GM19351 (cell line): Measurements from ENCODE around the gene TRMO.

Source experiments
- ATAC-seq: cut with Tn5 transposase; IDR thresholded peaks from one replicate; pipeline ENCODE4 v1.9.1; 2021; ENCODE audit warnings: mild to moderate bottlenecking, moderate library complexity; ENCODE audit not compliant: unreplicated experiment

Gene TRMO

GRCh38 chr9:97861148-97861475, 61.2 kb downstream of the TRMO start:
- ATAC-seq, result no peak

GRCh38 chr9:97860451-97861147, 61.7 kb downstream of the TRMO start:
- ATAC-seq, result no peak

GRCh38 chr9:97859346-97859745, 63.0 kb downstream of the TRMO start:
- no peak for ATAC-seq

- no peak for ATAC-seq
Observed at GRCh38 chr9:97858826-97859225, 63.5 kb downstream of the TRMO start.

DNA sequence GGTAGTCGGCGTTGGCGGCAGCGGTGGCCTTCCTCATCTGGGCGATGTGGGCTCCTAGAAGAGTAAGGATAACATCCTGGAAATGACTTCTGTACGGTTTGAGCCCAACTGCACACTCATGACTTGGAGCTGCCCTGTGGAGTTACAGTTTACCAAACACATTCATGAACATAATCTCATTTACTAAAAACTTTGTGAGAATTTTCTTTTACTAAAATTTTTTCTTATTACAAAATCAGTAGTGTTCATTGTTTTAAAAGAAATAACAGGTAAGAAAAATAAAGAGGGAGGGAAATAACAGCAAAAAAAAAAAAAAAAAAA, 63.9 kb downstream of the TRMO start:
- ATAC-seq, result no peak

- no peak for ATAC-seq
Observed at GRCh38 chr9:97857606-97858392, 64.5 kb downstream of the TRMO start.

GRCh38 chr9:97856857-97857605, 65.3 kb downstream of the TRMO start:
- no peak for ATAC-seq

DNA sequence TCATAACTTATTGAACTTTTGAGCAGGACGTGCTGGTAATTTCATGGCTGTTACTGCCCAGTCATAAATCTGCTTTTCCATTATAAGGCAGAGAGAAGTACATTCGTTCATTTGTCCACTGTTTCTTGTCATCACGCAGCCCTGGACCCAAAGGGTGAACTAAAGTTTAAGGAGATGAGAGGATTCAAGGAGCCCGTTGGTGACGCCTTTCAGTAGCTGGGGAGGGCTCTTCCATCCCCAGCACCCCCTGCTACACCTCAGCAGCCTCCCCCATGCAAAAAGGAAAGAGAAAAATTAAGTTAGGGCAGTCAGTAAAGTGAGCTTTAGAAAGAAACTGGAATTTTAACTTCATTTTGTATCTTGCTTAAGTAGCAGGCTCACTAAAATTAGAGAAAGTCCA, 66.4 kb downstream of the TRMO start:
- ATAC-seq, result no peak

DNA sequence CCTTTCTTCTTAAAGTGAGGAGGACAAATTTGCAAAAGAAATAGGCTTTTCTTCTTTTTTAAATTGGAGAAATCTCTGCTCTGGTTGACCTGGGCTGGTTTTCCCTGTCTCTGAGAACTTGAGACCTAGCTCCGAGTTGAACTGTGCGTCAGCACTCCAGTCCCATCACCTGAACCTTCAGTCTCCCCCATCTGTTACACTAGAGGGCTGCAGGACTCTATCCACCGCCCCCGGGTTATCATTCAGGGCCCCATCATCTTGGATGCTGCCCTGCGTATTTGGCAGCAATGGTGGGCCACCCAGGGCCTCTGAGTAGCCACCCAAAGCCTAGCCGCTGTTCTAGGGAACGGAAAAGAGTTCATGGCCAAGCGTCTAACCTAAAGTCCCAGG, 66.8 kb downstream of the TRMO start:
- no peak for ATAC-seq

DNA sequence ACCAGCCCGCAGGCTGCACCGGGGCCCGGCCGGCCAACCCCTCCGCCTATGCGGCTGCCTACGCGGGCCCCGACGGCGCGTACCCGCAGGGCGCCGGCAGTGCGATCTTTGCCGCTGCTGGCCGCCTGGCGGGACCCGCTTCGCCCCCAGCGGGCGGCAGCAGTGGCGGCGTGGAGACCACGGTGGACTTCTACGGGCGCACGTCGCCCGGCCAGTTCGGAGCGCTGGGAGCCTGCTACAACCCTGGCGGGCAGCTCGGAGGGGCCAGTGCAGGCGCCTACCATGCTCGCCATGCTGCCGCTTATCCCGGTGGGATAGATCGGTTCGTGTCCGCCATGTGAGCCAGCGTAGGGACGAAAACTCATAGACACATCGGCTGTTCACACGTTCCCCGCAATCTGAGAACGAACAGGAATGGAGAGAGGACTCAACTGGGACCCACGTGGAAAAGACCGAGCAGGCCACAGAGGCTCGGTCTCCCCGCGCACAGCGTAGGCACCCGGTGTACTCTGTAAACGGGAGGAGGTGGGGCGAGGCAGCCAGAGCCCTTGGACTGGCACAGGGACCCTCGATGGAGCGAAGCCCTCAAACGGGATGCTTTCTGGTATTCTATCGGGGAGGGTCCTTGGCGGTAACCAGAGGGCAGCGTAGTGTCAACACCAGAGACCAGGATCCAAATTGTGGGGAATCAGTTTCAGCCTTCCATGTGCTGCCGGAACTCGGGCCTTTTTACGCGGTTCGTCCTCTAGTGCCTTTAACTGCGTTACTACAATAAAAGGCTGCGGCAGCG, 67.4 kb downstream of the TRMO start:
- ATAC-seq, result no peak
